AG09319 (cell line): Measurements from ENCODE around the gene GRN.

Source experiments
- DNase-seq: peaks from one replicate; pipeline ENCODE4 v3.0.0-alpha.2; 2010; ENCODE audit warnings: low read depth; ENCODE audit errors: extremely low read depth
- CTCF ChIP-seq: IDR thresholded peaks from 2 replicates; pipeline ENCODE4 v1.5.1; 2011; ENCODE audit warnings: low read depth, mild to moderate bottlenecking, inconsistent platforms, low read length, moderate library complexity

The GRN gene

DNA sequence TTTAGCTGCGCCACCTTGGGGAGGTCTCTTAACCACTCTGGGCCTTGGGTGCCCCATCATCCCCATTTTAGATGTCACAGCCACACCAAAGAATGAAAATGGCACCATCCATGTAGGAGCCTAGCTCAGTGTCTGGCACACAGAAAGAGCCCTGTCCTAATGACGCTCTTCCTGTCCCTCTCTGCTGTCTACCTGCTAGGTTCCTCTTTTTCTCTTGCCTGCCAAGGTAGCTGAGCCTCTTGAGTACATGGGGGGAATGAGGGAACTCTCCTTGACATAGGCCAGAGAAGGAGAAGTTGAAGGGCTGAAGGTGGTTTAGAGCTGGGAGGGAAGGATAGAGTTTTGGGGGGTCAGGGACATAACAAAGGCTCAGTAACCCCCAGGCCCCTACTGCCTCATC, 34.9 kb upstream of the GRN start:
- TF ChIP-seq CTCF = no peak
- DNase-seq = no peak

DNA sequence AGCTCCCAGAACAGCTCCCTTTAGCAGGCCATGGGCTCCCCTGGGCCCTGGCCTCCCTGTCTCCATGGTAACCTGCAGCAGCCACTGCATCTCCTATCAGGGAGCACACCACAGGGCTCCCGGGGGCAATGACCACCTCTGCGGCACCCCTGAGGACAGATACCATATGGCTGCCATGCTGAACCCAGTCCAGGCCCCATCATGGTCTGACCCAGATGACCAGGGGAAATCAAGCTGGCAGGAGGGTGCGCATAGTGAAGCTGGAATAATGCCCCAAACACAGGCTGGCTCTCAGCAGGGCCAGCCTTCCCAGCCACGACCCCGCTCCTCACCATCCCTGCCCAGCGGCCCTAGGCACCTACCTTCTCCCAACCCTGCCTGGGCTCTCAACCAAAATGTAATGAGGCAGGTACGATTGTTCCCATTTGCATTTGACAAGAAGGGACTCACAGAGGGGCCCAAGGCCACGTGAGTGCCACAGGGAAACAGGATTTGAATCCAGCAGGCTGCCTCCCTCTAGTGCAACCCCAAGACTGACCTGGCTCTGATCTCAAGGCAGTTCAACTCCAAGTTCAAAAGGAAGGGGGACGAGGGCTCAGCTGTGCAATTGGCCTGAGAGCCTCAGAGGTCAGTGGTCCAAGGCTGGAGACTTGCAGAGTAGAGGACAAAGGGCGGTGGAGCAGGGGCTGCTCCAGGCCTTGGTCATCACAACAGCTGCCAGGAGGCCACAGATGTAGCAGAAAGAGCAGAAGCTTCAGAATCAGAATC, 34.3 kb upstream of the GRN start:
- no peak for TF ChIP-seq CTCF
- no peak for DNase-seq

DNA sequence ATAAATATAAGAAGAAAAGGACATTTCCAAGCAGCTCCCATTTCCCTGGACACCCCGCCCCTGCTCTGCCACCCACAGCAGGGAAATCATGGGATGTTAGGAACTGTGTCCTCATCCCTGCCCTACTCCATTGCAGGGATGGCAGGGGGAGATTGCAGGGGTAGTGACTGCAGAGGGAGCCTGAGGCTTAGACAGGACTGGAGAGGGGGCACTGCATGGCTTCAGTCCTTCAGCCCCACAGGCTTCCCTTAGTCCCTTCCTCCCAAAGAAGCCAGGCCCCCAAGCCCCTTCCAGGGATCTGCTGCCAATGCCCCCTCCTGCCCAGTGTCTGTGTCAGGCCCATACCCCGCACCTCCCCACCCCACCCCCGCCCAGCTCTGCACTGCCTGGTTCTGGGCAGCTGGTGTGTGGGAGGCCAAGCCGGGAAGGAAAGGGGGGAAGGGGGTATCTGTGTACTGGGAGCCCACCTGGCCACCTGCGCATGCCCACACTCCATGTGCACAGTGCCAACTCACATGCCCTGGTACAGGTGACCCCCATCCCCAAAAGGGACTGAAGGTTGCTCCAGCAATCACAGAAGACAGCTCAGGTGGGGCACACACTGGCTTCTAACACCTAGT, 33.4 kb upstream of the GRN start:
- no peak for DNase-seq
- TF ChIP-seq CTCF = no peak

- no peak for DNase-seq
- no peak for TF ChIP-seq CTCF
These were observed 32.6 kb upstream of the GRN start for GRCh38 chr17:44312396-44313104.

GRCh38 chr17:44314031-44314430, 31.1 kb upstream of the GRN start:
- no peak for TF ChIP-seq CTCF
- no peak for DNase-seq

- DNase-seq = no peak
- no peak for TF ChIP-seq CTCF
These were observed 30.6 kb upstream of the GRN start for GRCh38 chr17:44314524-44314868.
